Fibroblast of pulmonary artery (primary cell): ENCODE measurements around the gene CACNA2D1.

Experiments used
- DNase-seq: peaks from one replicate; pipeline ENCODE4 v3.0.0-alpha.2; 2010; ENCODE audit warnings: low read depth
- H3K4me3 ChIP-seq: replicated peaks from 2 replicates; pipeline ENCODE4 v1.5.1; 2011; ENCODE audit warnings: low read depth, mild to moderate bottlenecking, control low read depth, low read length, moderate library complexity
- CTCF ChIP-seq: IDR thresholded peaks from 2 replicates; pipeline ENCODE4 v1.5.1; 2011; ENCODE audit warnings: mild to moderate bottlenecking, control low read depth, low read length, inconsistent platforms; ENCODE audit errors: missing control alignments

The CACNA2D1 gene

GRCh38 chr7:81956520-81956919 lies 487.1 kb downstream of the CACNA2D1 start:
- peak; percentile 85 for DNase-seq
- TF ChIP-seq CTCF, result peak; percentile 69
- no peak overlapping the region for H3K4me3 ChIP-seq

- TF ChIP-seq CTCF, result no peak
- DNase-seq, result peak; percentile 8
- no peak overlapping the region for H3K4me3 ChIP-seq
These were observed 494.3 kb downstream of the CACNA2D1 start for GRCh38 chr7:81949306-81949705.

- no peak overlapping the region for H3K4me3 ChIP-seq
- DNase-seq, result peak; percentile 22
- no peak for TF ChIP-seq CTCF
These were observed 499.5 kb downstream of the CACNA2D1 start for GRCh38 chr7:81944058-81944457.

GRCh38 chr7:81937091-81937490 lies 506.5 kb downstream of the CACNA2D1 start:
- no peak for TF ChIP-seq CTCF
- peak; percentile 54 for DNase-seq
- H3K4me3 ChIP-seq, result no peak overlapping the region

- TF ChIP-seq CTCF, result no peak
- peak; percentile 30 for DNase-seq
These were observed 508.8 kb downstream of the CACNA2D1 start for GRCh38 chr7:81934596-81935301.

GRCh38 chr7:81932936-81933335 lies 510.6 kb downstream of the CACNA2D1 start:
- no peak overlapping the region for H3K4me3 ChIP-seq
- no peak for TF ChIP-seq CTCF
- DNase-seq, result no peak

More at GRCh38 chr7:81934596-81935301, 508.8 kb downstream of the CACNA2D1 start:
- H3K4me3 ChIP-seq, result no peak overlapping the region

- DNase-seq, result no peak
These were observed 514.2 kb downstream of the CACNA2D1 start for GRCh38 chr7:81929386-81929785.

More at GRCh38 chr7:81929386-81929785, 514.2 kb downstream of the CACNA2D1 start:
- TF ChIP-seq CTCF, result no peak
- H3K4me3 ChIP-seq, result no peak overlapping the region
